SK-N-SH (cell line): Measurements from ENCODE around the gene ANK2. TPM values are rescaled to one million over a fixed set of nuclear protein-coding genes. Genes with fewer than 3 reads are reported as not detected.

Source experiments
- CTCF ChIA-PET: fragments of 300-600, 350-600 bp; formaldehyde crosslinking; extraction: SDS; loops from one replicate; lab custom pipeline; 2021; lab: Yijun Ruan, JAX
- POLR2A ChIA-PET: fragments of 350-600 bp; sonication (Branson Sonifier 250); formaldehyde crosslinking; extraction: SDS; loops from one replicate; lab custom pipeline; 2020; ENCODE audit warnings: antibody characterized with exemption, inconsistent platforms; lab: Yijun Ruan, JAX
- DNase-seq: peaks from one replicate; pipeline ENCODE4 v3.0.0; 2012
- H2AFZ ChIP-seq: fragments of 200-600 bp; sonication (generic); 2 replicates; pipeline ENCODE4 v1.8.1; 2016; ENCODE audit warnings: antibody characterized with exemption, mild to moderate bottlenecking, low read depth
- H3F3A ChIP-seq: fragments of 200-600 bp; sonication (generic); replicated peaks from 2 replicates; pipeline ENCODE3; 2016; ENCODE audit warnings: antibody characterized with exemption, mild to moderate bottlenecking; ENCODE audit not compliant: insufficient read depth
- H3K27ac ChIP-seq, 2 experiments: fragments of 200-500 bp in 1 of 2; fragments of 200-600 bp in 1 of 2; sonication (Bioruptor generic) in 1 of 2; sonication (generic), shearing (Covaris generic) in 1 of 2; 2 replicates each; pipeline versions ENCODE4 v1.5.1 to v1.6.1; 2014 to 2016; ENCODE audit warnings: low read depth in 2 of 2, inconsistent platforms in 1 of 2, low read length in 1 of 2, mild to moderate bottlenecking in 1 of 2, mixed read lengths in 1 of 2
- H3K27me3 ChIP-seq: fragments of 200-600 bp; sonication (generic), shearing (Covaris generic); 2 replicates; pipeline ENCODE4 v1.6.1; 2016; ENCODE audit warnings: mixed run types; ENCODE audit not compliant: insufficient read depth
- H3K36me3 ChIP-seq, 2 experiments: fragments of 200-500 bp in 1 of 2; fragments of 200-600 bp in 1 of 2; sonication (Bioruptor generic) in 1 of 2; sonication (generic) in 1 of 2; replicated peaks in 1 of 2; 2 replicates each; pipeline versions ENCODE3 to v1.5.1; 2014 to 2016; ENCODE audit warnings: low read length in 1 of 2, mild to moderate bottlenecking in 1 of 2; ENCODE audit not compliant: insufficient read depth in 2 of 2, control insufficient read depth in 1 of 2
- H3K4me1 ChIP-seq, 2 experiments: fragments of 200-500 bp in 1 of 2; fragments of 200-600 bp in 1 of 2; sonication (Bioruptor generic) in 1 of 2; sonication (generic), shearing (Covaris generic) in 1 of 2; 2 replicates each; pipeline versions ENCODE4 v1.5.1 to v1.6.1; 2014 to 2016; ENCODE audit warnings: low read depth in 1 of 2, low read length in 1 of 2, mixed run types in 1 of 2; ENCODE audit not compliant: insufficient read depth in 2 of 2, control insufficient read depth in 1 of 2
- H3K4me2 ChIP-seq: fragments of 200-600 bp; sonication (generic), shearing (Covaris generic); 2 replicates; pipeline ENCODE4 v1.6.1; 2017; ENCODE audit warnings: mixed run types
- H3K4me3 ChIP-seq, 2 experiments: fragments of 200-500 bp in 1 of 2; fragments of 200-600 bp in 1 of 2; sonication (Bioruptor generic) in 1 of 2; sonication (generic), shearing (Covaris generic) in 1 of 2; 2 replicates each; pipeline versions ENCODE4 v1.5.1 to v1.8.1; 2014 to 2016; ENCODE audit warnings: low read depth in 2 of 2, inconsistent platforms in 1 of 2, low read length in 1 of 2, mild to moderate bottlenecking in 1 of 2, mixed read lengths in 1 of 2, moderate library complexity in 1 of 2
- H3K79me2 ChIP-seq: fragments of 200-600 bp; sonication (generic); 2 replicates; pipeline ENCODE4 v1.8.1; 2017; ENCODE audit warnings: mild to moderate bottlenecking; ENCODE audit not compliant: insufficient read depth
- H3K9ac ChIP-seq: fragments of 200-600 bp; sonication (generic); 2 replicates; pipeline ENCODE4 v1.6.1; 2017; ENCODE audit warnings: mixed run types
- H3K9me2 ChIP-seq: fragments of 200-600 bp; sonication (generic); 2 replicates; pipeline ENCODE4 v1.6.1; 2017; ENCODE audit warnings: mixed run types
- H3K9me3 ChIP-seq: fragments of 200-600 bp; sonication (generic); 2 replicates; pipeline ENCODE4 v1.6.1; 2017; ENCODE audit warnings: mixed run types, mild to moderate bottlenecking, moderate library complexity
- H4K20me1 ChIP-seq: fragments of 200-600 bp; sonication (generic); 2 replicates; pipeline ENCODE4 v1.6.1; 2017; ENCODE audit warnings: mild to moderate bottlenecking, mixed run types; ENCODE audit not compliant: insufficient read depth
- CTCF ChIP-seq: fragments of 200-600 bp; sonication (generic); IDR thresholded peaks from 2 replicates; pipeline ENCODE4 v1.6.1; 2017; ENCODE audit warnings: antibody characterized with exemption, mild to moderate bottlenecking, moderate library complexity
- EP300 ChIP-seq, 2 experiments: IDR thresholded peaks; 2 replicates each; pipeline versions ENCODE4 v1.4.0 to v1.6.1; 2012; ENCODE audit warnings: borderline replicate concordance in 1 of 2, low read depth in 1 of 2, low read length in 1 of 2
- FOXJ3 ChIP-seq: sonication (generic); formaldehyde crosslinking; IDR thresholded peaks from 2 replicates; pipeline ENCODE4 v1.5.1; 2020; ENCODE audit warnings: mild to moderate bottlenecking, missing genetic modification reagents
- GABPA ChIP-seq: IDR thresholded peaks from 2 replicates; pipeline ENCODE4 v1.4.0; 2012; ENCODE audit warnings: low read depth, mild to moderate bottlenecking
- IRF3 ChIP-seq: fragments of 150-350 bp; IDR thresholded peaks from 2 replicates; pipeline ENCODE4 v1.6.1; 2016; ENCODE audit warnings: mild to moderate bottlenecking, low read depth, low read length
- MEF2A ChIP-seq: IDR thresholded peaks from 2 replicates; pipeline ENCODE4 v1.4.0; 2012; ENCODE audit warnings: low read depth, borderline replicate concordance
- MXI1 ChIP-seq: IDR thresholded peaks from 2 replicates; pipeline ENCODE4 v1.6.1; 2012; ENCODE audit warnings: mild to moderate bottlenecking, low read depth, low read length, improper control_type of control experiment
- RAD21 ChIP-seq: IDR thresholded peaks from 2 replicates; pipeline ENCODE4 v1.6.1; 2012; ENCODE audit warnings: mild to moderate bottlenecking, low read length
- RCOR1 ChIP-seq: fragments of 150-350 bp; IDR thresholded peaks from 2 replicates; pipeline ENCODE4 v1.6.1; 2017; ENCODE audit warnings: antibody characterized with exemption, low read length
- SMC3 ChIP-seq: IDR thresholded peaks from 2 replicates; pipeline ENCODE4 v1.6.1; 2012; ENCODE audit warnings: low read depth, low read length, improper control_type of control experiment
- TEAD4 ChIP-seq: IDR thresholded peaks from 2 replicates; pipeline ENCODE4 v1.4.0; 2012; ENCODE audit warnings: mild to moderate bottlenecking, borderline replicate concordance; ENCODE audit not compliant: insufficient read depth
- USF1 ChIP-seq: IDR thresholded peaks from 2 replicates; pipeline ENCODE4 v1.4.0; 2012; ENCODE audit warnings: low read depth, borderline replicate concordance
- YY1 ChIP-seq: IDR thresholded peaks from 2 replicates; pipeline ENCODE4 v1.4.0; 2012; ENCODE audit warnings: low read depth, mild to moderate bottlenecking
- WGBS: methylation state at CpG from one replicate; pipeline ENCODE4 v1.1.6; 2017; ENCODE audit warnings: low lambda C conversion rate; 5-methylcytosine and 5-hydroxymethylcytosine counted together
- polyA plus RNA-seq, 3 experiments: library from polyadenylated mRNA; depleted of rRNA; stranded (reverse); fragments of >200 nt; gene quantifications; 2 replicates each; pipeline ENCODE4 v1.2.3, GENCODE V29; 2012

The ANK2 gene
- polyA plus RNA-seq, 1 of the 3 experiments (the other 2 are of a cell fraction) = 0.69 TPM

GRCh38 chr4:113325876-113326615, 276.6 kb downstream of the ANK2 start:
- no peaks in the 10 kb centered on the region for H3K9me3 ChIP-seq
- H3K79me2 ChIP-seq = no peaks in the 10 kb centered on the region
- TF ChIP-seq YY1 (no peak), RCOR1 (no peak), EP300 (IDR thresholded peaks at IDR 0.05; ENCODE audit: borderline replicate concordance in 1 of 2, low read depth in 1 of 2, low read length in 1 of 2) (no peak), GABPA (no peak), RAD21 (no peak), IRF3 (no peak), SMC3 (no peak), TEAD4 (no peak), FOXJ3 (CRISPR knock-in tag) (no peak)
- TF ChIP-seq, all 33 proteins: peak for 0
- no peak for DNase-seq
- Histone ChIP-seq H4K20me1 (no peaks in the 10 kb centered on the region), H2AFZ (no peak overlapping the region), H3K4me3 (no peak overlapping the region), H3K9me2 (no peaks in the 10 kb centered on the region), H3K27me3 (no peaks in the 10 kb centered on the region), H3K27ac (no peak overlapping the region), H3F3A (no peaks in the 10 kb centered on the region), H3K36me3 (no peaks in the 10 kb centered on the region), H3K4me2 (no peak overlapping the region), H3K9ac (no peak overlapping the region), H3K4me1 (no peaks in the 10 kb centered on the region)
- ChIA-PET POLR2A (no interaction called here), CTCF (no interaction called here)
- WGBS = 80% methylated on average over 5 of the region's 5 CpGs

- DNase-seq = no peak
- Histone ChIP-seq H4K20me1 (no peaks in the 10 kb centered on the region), H3K79me2 (no peaks in the 10 kb centered on the region), H3F3A (no peaks in the 10 kb centered on the region), H3K36me3 (no peaks in the 10 kb centered on the region), H3K9ac (no peak overlapping the region), H3K4me3 (no peak overlapping the region), H3K9me3 (no peaks in the 10 kb centered on the region), H2AFZ (no peak overlapping the region), H3K4me1 (no peaks in the 10 kb centered on the region), H3K4me2 (no peak overlapping the region), H3K27me3 (no peaks in the 10 kb centered on the region), H3K9me2 (no peaks in the 10 kb centered on the region), H3K27ac (no peak overlapping the region)
- 91% methylated on average over 4 of the region's 4 CpGs for WGBS
- CTCF ChIA-PET = no interaction called here
- POLR2A ChIA-PET = no interaction called here
- TF ChIP-seq USF1 (no peak), CTCF (no peak), MEF2A (no peak), MXI1 (no peak)
Observed at GRCh38 chr4:113327494-113327893, 278.0 kb downstream of the ANK2 start.
